ENCODE data around the gene TMEM168.
"Not testable (repeated sequence)": the region's sequence is repeated elsewhere in the genome, so short reads cannot be mapped to it uniquely, and the experiment has no call there.

GRCh38 chr7:112835928-112836327 lies 45.7 kb upstream of the TMEM168 start:
- TF ChIP-seq CTCF (IDR thresholded peaks at IDR 0.05); POLR2AphosphoS5 (IDR thresholded peaks at IDR 0.05); POLR2A (IDR thresholded peaks at IDR 0.05; ENCODE audit: low read depth): not testable (repeated sequence)
